Neural progenitor cell (in vitro differentiated cells): ENCODE results near the gene VPS51. TPM values are rescaled to one million over a fixed set of nuclear protein-coding genes. Genes with fewer than 3 reads are reported as not detected.
A peak's percentile ranks its signal among the peaks of the same experiment; 100 is the strongest.

Source experiments
- DNase-seq: peaks from one replicate; pipeline ENCODE4 v3.0.0-alpha.2; 2016; ENCODE audit warnings: low spot score
- H2AFZ ChIP-seq: fragments of 200-600 bp; sonication (generic); replicated peaks from 2 replicates; pipeline ENCODE4 v1.6.1; 2016; ENCODE audit warnings: antibody characterized with exemption
- H3F3A ChIP-seq: fragments of 200-600 bp; sonication (generic); 2 replicates; pipeline ENCODE4 v1.6.1; 2016; ENCODE audit warnings: antibody characterized with exemption, low read depth
- H3K27ac ChIP-seq: fragments of 200-600 bp; sonication (generic); 2 replicates; pipeline ENCODE4 v1.5.1; 2016; ENCODE audit warnings: mild to moderate bottlenecking
- H3K27me3 ChIP-seq: fragments of 200-600 bp; sonication (generic); 2 replicates; pipeline ENCODE4 v1.6.1; 2016; ENCODE audit warnings: mild to moderate bottlenecking, moderate library complexity
- H3K36me3 ChIP-seq: fragments of 200-600 bp; sonication (generic); 2 replicates; pipeline ENCODE4 v1.5.1; 2016
- H3K4me1 ChIP-seq: fragments of 200-600 bp; sonication (generic); 2 replicates; pipeline ENCODE4 v1.6.1; 2016; ENCODE audit warnings: mixed run types
- H3K4me2 ChIP-seq: fragments of 200-600 bp; sonication (generic); 2 replicates; pipeline ENCODE4 v1.6.1; 2016
- H3K4me3 ChIP-seq: fragments of 200-600 bp; sonication (generic); 2 replicates; pipeline ENCODE4 v1.5.1; 2016
- H3K79me2 ChIP-seq: fragments of 200-600 bp; sonication (generic); 2 replicates; pipeline ENCODE4 v1.6.1; 2016; ENCODE audit warnings: low read depth
- H3K9ac ChIP-seq: fragments of 200-600 bp; sonication (generic); 2 replicates; pipeline ENCODE4 v1.6.1; 2016
- H3K9me3 ChIP-seq: fragments of 200-600 bp; sonication (generic); 2 replicates; pipeline ENCODE4 v1.5.1; 2016; ENCODE audit warnings: low read depth
- H4K20me1 ChIP-seq: fragments of 200-600 bp; sonication (generic); 2 replicates; pipeline ENCODE4 v1.6.1; 2016; ENCODE audit warnings: low read depth
- H3K27ac Mint-ChIP-seq: 3 replicates; pipeline ENCODE4 v1.8.0; 2021; ENCODE audit warnings: mixed read lengths
- H3K27me3 Mint-ChIP-seq: 2 replicates; pipeline ENCODE4 v1.8.0; 2022; ENCODE audit warnings: low read depth, mild to moderate bottlenecking, inconsistent platforms, moderate library complexity, mixed read lengths; ENCODE audit not compliant: insufficient read depth
- H3K36me3 Mint-ChIP-seq: 3 replicates; pipeline ENCODE4 v1.8.0; 2021; ENCODE audit warnings: mixed read lengths
- H3K4me1 Mint-ChIP-seq: 3 replicates; pipeline ENCODE4 v1.8.0; 2021; ENCODE audit warnings: mixed read lengths
- H3K4me3 Mint-ChIP-seq: 3 replicates; pipeline ENCODE4 v1.8.0; 2021; ENCODE audit warnings: mild to moderate bottlenecking, moderate library complexity, mixed read lengths
- H3K9me3 Mint-ChIP-seq: 3 replicates; pipeline ENCODE4 v1.8.0; 2020; ENCODE audit warnings: mixed read lengths
- CTCF ChIP-seq: fragments of 200-600 bp; sonication (generic); IDR thresholded peaks from 2 replicates; pipeline ENCODE4 v1.5.1; 2017; ENCODE audit warnings: antibody characterized with exemption, mild to moderate bottlenecking
- EZH2 ChIP-seq: fragments of 200-600 bp; sonication (generic); IDR thresholded peaks from 2 replicates; pipeline ENCODE4 v1.6.1; 2017; ENCODE audit warnings: antibody characterized with exemption, mild to moderate bottlenecking, moderate library complexity
- EZH2phosphoT487 ChIP-seq: fragments of 200-600 bp; sonication (generic); IDR thresholded peaks from 2 replicates; pipeline ENCODE4 v1.6.1; 2017; ENCODE audit warnings: antibody characterized with exemption
- total RNA-seq: library from RNA; depleted of rRNA; stranded (reverse); fragments of >200 nt; gene quantifications from 2 replicates; pipeline ENCODE4 v1.2.3, GENCODE V29; 2015; ENCODE audit warnings: low replicate concordance

Gene VPS51
- total RNA-seq, 1 donor from 2014 or later, result 80.4 TPM

GRCh38 chr11:65090628-65091027 lies 5.4 kb upstream of the VPS51 start:
- TF ChIP-seq EZH2phosphoT487, result no peak
- no peak for TF ChIP-seq EZH2
- TF ChIP-seq CTCF, result no peak
- DNase-seq, result no peak

GRCh38 chr11:65095427-65095826 lies 587 bp upstream of the VPS51 start:
- H3K4me3 Mint-ChIP-seq, result peak overlapping the region; percentile 95
- Histone ChIP-seq H3K27me3 (no peaks in the 10 kb centered on the region), H3K79me2 (peaks cover 14% of the 10 kb centered on the region), H3K4me2 (no peak overlapping the region), H3K4me1 (peaks cover 7% of the 10 kb centered on the region), H3K4me3 (peak overlapping the region; percentile 92), H3K9me3 (no peaks in the 10 kb centered on the region), H3K36me3 (no peaks in the 10 kb centered on the region), H4K20me1 (peaks cover 13% of the 10 kb centered on the region), H3F3A (peaks cover 7% of the 10 kb centered on the region), H2AFZ (peak overlapping the region; percentile 99), H3K27ac (no peak overlapping the region), H3K9ac (no peak overlapping the region)
- DNase-seq, result no peak
- H3K27me3 Mint-ChIP-seq, result no peaks in the 10 kb centered on the region
- TF ChIP-seq CTCF (no peak), EZH2 (no peak), EZH2phosphoT487 (no peak)
- peaks cover 4% of the 10 kb centered on the region for H3K36me3 Mint-ChIP-seq
- H3K9me3 Mint-ChIP-seq, result no peaks in the 10 kb centered on the region
- H3K4me1 Mint-ChIP-seq, result peaks cover 7% of the 10 kb centered on the region
- peak overlapping the region; percentile 100 for H3K27ac Mint-ChIP-seq

More at GRCh38 chr11:65090628-65091027, 5.4 kb upstream of the VPS51 start:
- peaks cover 8% of the 10 kb centered on the region for H3K27me3 Mint-ChIP-seq
- no peaks in the 10 kb centered on the region for H3K79me2 ChIP-seq
- no peaks in the 10 kb centered on the region for H4K20me1 ChIP-seq
- no peaks in the 10 kb centered on the region for H3K9me3 ChIP-seq
- no peak overlapping the region for H3K9ac ChIP-seq
- no peak overlapping the region for H3K4me3 ChIP-seq
- no peak overlapping the region for H3K4me3 Mint-ChIP-seq
- H3K36me3 Mint-ChIP-seq, result peaks cover 3% of the 10 kb centered on the region
- H3K27me3 ChIP-seq, result no peaks in the 10 kb centered on the region
- no peak overlapping the region for H2AFZ ChIP-seq
- no peak overlapping the region for H3K27ac ChIP-seq
- H3K36me3 ChIP-seq, result no peaks in the 10 kb centered on the region
- H3F3A ChIP-seq, result no peaks in the 10 kb centered on the region
- no peak overlapping the region for H3K27ac Mint-ChIP-seq
- no peaks in the 10 kb centered on the region for H3K9me3 Mint-ChIP-seq
- no peak overlapping the region for H3K4me2 ChIP-seq
- no peaks in the 10 kb centered on the region for H3K4me1 ChIP-seq
- peaks cover 7% of the 10 kb centered on the region for H3K4me1 Mint-ChIP-seq

- H3K4me3 Mint-ChIP-seq, result peak overlapping the region; percentile 95
- no peaks in the 10 kb centered on the region for H3K9me3 Mint-ChIP-seq
- Histone ChIP-seq H3K4me3 (peak overlapping the region; percentile 92), H3K36me3 (no peaks in the 10 kb centered on the region), H3K4me1 (peaks cover 7% of the 10 kb centered on the region), H3K27me3 (no peaks in the 10 kb centered on the region), H3F3A (peaks cover 15% of the 10 kb centered on the region), H3K9ac (no peak overlapping the region), H3K4me2 (peak overlapping the region; percentile 74), H3K79me2 (peaks cover 14% of the 10 kb centered on the region), H3K27ac (peak overlapping the region; percentile 16), H4K20me1 (peaks cover 13% of the 10 kb centered on the region), H2AFZ (no peak overlapping the region), H3K9me3 (no peaks in the 10 kb centered on the region)
- H3K27ac Mint-ChIP-seq, result no peak overlapping the region
- H3K36me3 Mint-ChIP-seq, result peaks cover 4% of the 10 kb centered on the region
- DNase-seq, result no peak
- H3K4me1 Mint-ChIP-seq, result peaks cover 7% of the 10 kb centered on the region
- H3K27me3 Mint-ChIP-seq, result no peaks in the 10 kb centered on the region
- TF ChIP-seq EZH2 (no peak), CTCF (no peak), EZH2phosphoT487 (no peak)
These were observed 912 bp downstream of the VPS51 start for GRCh38 chr11:65096926-65097325.
